H1 (cell line): ENCODE data around the gene RFK. TPM values are rescaled to one million over a fixed set of nuclear protein-coding genes. Genes with fewer than 3 reads are reported as not detected.

Experiments used
- CBX8 ChIP-seq: fragments of 300-800, 300-1000 bp; sonication (generic); IDR thresholded peaks from 2 replicates; pipeline ENCODE4 v1.7.1; 2016; ENCODE audit warnings: low read depth, low read length, borderline replicate concordance
- CEBPB ChIP-seq: IDR thresholded peaks from 2 replicates; pipeline ENCODE4 v1.6.1; 2012; ENCODE audit warnings: low read depth, low read length
- CHD1 ChIP-seq: IDR thresholded peaks from 2 replicates; pipeline ENCODE4 v1.6.1; 2012; ENCODE audit warnings: low read depth, low read length, improper control_type of control experiment
- PHF8 ChIP-seq: fragments of 200-600 bp; sonication (generic); conservative IDR thresholded peaks from 2 replicates; pipeline ENCODE4 v1.7.1; 2012; ENCODE audit warnings: low read depth, mild to moderate bottlenecking, inconsistent platforms, low read length, moderate library complexity
- polyA plus RNA-seq, 7 experiments: library from polyadenylated mRNA; depleted of rRNA in 3 of 7; stranded (reverse) in 5 of 7; unstranded in 2 of 7; fragments of >200 nt in 5 of 7; fragments of 200-250 nt in 2 of 7; gene quantifications; 1 replicate in 5 of 7; 2 replicates in 1 of 7; 4 replicates in 1 of 7; pipeline versions ENCODE4 v1.2.1 to v1.2.3, GENCODE V29; 2011 to 2013; ENCODE audit warnings: missing spikeins in 2 of 7, mixed read lengths in 2 of 7
- total RNA-seq: library from RNA; stranded (reverse); fragmentation: NEBNext Ultra II Directional; extraction: Animal tissue kit (Norgen Biotek cat#: 25700); gene quantifications from 2 replicates; pipeline ENCODE4 v1.2.1, GENCODE V29; 2021
- TF ChIP-seq, protein P1 (sequence below), 3 experiments: IDR thresholded peaks; 1 replicate in 2 of 3; 2 replicates in 1 of 3; pipeline versions ENCODE4 v1.5.1 to v1.6.1; 2011; ENCODE audit warnings: low read length in 3 of 3, mild to moderate bottlenecking in 3 of 3, inconsistent platforms in 2 of 3, low read depth in 1 of 3, moderate library complexity in 1 of 3; ENCODE audit not compliant: insufficient read depth in 1 of 3; ENCODE audit errors: control extremely low read depth in 1 of 3

Gene RFK
- total and polyA plus RNA-seq, 2 of the 8 experiments (the other 6 are each of a cell fraction or from before 2014, with no cell fraction given): 4.3 to 10.6 TPM

DNA sequence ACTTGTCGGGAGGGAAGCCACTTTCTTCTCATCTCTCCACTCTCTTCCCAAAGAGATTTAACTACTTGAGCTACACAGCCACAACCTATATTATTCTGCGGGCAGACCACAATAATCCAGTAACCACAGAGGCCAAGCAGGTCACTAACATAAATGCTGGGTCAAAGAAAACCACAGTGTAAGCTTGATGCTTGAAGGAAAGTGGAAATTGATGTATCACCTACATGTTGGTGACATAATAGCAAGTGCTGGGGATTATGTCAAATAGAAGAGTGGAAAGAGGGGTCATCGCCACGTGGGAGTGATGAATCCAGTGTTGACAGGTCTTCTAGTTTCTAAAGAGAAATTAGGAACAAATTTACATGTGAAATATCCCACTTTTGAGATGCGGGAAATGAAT is 40.9 kb downstream of the RFK start (continued):
- no peak for TF ChIP-seq CBX8
- TF ChIP-seq PHF8: no peak
- TF ChIP-seq CHD1: no peak
- TF ChIP-seq CEBPB: no peak
- TF ChIP-seq, protein P1, sequence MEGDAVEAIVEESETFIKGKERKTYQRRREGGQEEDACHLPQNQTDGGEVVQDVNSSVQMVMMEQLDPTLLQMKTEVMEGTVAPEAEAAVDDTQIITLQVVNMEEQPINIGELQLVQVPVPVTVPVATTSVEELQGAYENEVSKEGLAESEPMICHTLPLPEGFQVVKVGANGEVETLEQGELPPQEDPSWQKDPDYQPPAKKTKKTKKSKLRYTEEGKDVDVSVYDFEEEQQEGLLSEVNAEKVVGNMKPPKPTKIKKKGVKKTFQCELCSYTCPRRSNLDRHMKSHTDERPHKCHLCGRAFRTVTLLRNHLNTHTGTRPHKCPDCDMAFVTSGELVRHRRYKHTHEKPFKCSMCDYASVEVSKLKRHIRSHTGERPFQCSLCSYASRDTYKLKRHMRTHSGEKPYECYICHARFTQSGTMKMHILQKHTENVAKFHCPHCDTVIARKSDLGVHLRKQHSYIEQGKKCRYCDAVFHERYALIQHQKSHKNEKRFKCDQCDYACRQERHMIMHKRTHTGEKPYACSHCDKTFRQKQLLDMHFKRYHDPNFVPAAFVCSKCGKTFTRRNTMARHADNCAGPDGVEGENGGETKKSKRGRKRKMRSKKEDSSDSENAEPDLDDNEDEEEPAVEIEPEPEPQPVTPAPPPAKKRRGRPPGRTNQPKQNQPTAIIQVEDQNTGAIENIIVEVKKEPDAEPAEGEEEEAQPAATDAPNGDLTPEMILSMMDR (IDR thresholded peaks at IDR 0.05; ENCODE audit: control extremely low read depth in 1 of 3, insufficient read depth in 1 of 3, low read depth in 1 of 3, low read length in 3 of 3): no peak
